Heart left ventricle (tissue), 13 donors: Measurements from ENCODE around the gene ABCA1.

Experiments used
- POLR2A ChIP-seq, 2 donors: fragments of 450-650 bp; IDR thresholded peaks; one replicate each; pipeline ENCODE4 v1.6.1; 2017; ENCODE audit warnings: antibody characterized with exemption in 2 of 2, mild to moderate bottlenecking in 2 of 2, moderate library complexity in 2 of 2
- TF ChIP-seq, protein P1 (sequence below), 12 donors: fragments of 200-600 bp; sonication (generic) in 4 of 12; IDR thresholded peaks; one replicate each; pipeline versions ENCODE4 v1.5.0 to v1.8.0; 2018 to 2022; ENCODE audit warnings: antibody characterized with exemption in 12 of 12, mild to moderate bottlenecking in 5 of 12
- donor health status: ischemic (EF 13 %, LVEDD 7.1; RV severe dilation, severe dysfunction).
- donor health status: DM: no; HTN: yes; CAD: no.
- donor health status: DM: no; HTN: no; CAD: no.
- donor health status: ischemic (EF 25% LVEDD 6.9; RV normal size, moderate dysfunction).
- donor health status: ischemic (EF 25% LVEDD 5.7; RV mildly dilated, moderate dysfunction).
- donor health status: ischemic (EF 35%, LVEDD 5.7; RV mildly dilated, moderate dysfunction).
- donor health status: nonischemic (EF 11% LVEDD 7.7; RV severe dilation, severe dysfunction).
- donor health status: DM: yes; HTN: yes; CAD: no.
- donor health status: PGD.
- donor health status: ischemic (EF 29% LVEDD 5.4; RV normal size, mild dysfunction).
- donor health status: nonischemic (EF 23%, LVEDD 6.1; RV moderate dilation, normal function).

- TF ChIP-seq, protein P1, sequence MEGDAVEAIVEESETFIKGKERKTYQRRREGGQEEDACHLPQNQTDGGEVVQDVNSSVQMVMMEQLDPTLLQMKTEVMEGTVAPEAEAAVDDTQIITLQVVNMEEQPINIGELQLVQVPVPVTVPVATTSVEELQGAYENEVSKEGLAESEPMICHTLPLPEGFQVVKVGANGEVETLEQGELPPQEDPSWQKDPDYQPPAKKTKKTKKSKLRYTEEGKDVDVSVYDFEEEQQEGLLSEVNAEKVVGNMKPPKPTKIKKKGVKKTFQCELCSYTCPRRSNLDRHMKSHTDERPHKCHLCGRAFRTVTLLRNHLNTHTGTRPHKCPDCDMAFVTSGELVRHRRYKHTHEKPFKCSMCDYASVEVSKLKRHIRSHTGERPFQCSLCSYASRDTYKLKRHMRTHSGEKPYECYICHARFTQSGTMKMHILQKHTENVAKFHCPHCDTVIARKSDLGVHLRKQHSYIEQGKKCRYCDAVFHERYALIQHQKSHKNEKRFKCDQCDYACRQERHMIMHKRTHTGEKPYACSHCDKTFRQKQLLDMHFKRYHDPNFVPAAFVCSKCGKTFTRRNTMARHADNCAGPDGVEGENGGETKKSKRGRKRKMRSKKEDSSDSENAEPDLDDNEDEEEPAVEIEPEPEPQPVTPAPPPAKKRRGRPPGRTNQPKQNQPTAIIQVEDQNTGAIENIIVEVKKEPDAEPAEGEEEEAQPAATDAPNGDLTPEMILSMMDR (IDR thresholded peaks at IDR 0.05), result no peak
- no peak for TF ChIP-seq POLR2A (IDR thresholded peaks at IDR 0.05)
These were observed 45.4 kb downstream of the ABCA1 start for GRCh38 chr9:104882566-104882965.
